ENCODE measurements around the gene RNF224. TPM values are rescaled to one million over a fixed set of nuclear protein-coding genes. Genes with fewer than 3 reads are reported as not detected.

The RNF224 gene
- polyA plus RNA-seq, 1 donor from 2014 or later, result not detected

- no peaks in the 10 kb centered on the region for H3F3A ChIP-seq (ENCODE audit: insufficient read depth, low read length, poor library complexity, severe bottlenecking)
- no peaks in the 10 kb centered on the region for H3K79me2 ChIP-seq (replicated peaks; ENCODE audit: insufficient read depth, low read length)
- H3K27ac ChIP-seq (ENCODE audit: low read length), result no peak overlapping the region
- H3K9me2 ChIP-seq (ENCODE audit: insufficient read depth, low read length), result no peaks in the 10 kb centered on the region
- no peaks in the 10 kb centered on the region for H3K36me3 ChIP-seq (ENCODE audit: insufficient read depth, low read length)
- H3K4me2 ChIP-seq (ENCODE audit: low read length), result no peak overlapping the region
- no peaks in the 10 kb centered on the region for H3K9me3 ChIP-seq (ENCODE audit: low read length)
- no peak overlapping the region for H3K9ac ChIP-seq (ENCODE audit: low read length)
- TF ChIP-seq MXI1 (conservative IDR thresholded peaks at IDR 0.05; ENCODE audit: poor library complexity, severe bottlenecking) (no peak), CTCF (IDR thresholded peaks at IDR 0.05; ENCODE audit: poor library complexity, severe bottlenecking) (no peak)
- H3K27me3 ChIP-seq (ENCODE audit: insufficient read depth, low read depth, low read length), result no peaks in the 10 kb centered on the region
- no peaks in the 10 kb centered on the region for H4K20me1 ChIP-seq (ENCODE audit: insufficient read depth)
- no peak overlapping the region for H3K4me3 ChIP-seq (ENCODE audit: low read length)
- no peak overlapping the region for H2AFZ ChIP-seq (ENCODE audit: low read depth, low read length)
Observed at GRCh38 chr9:137228968-137229896, 1.9 kb downstream of the RNF224 start.

GRCh38 chr9:137229903-137230704, 2.8 kb downstream of the RNF224 start:
- H3K9me2 ChIP-seq (ENCODE audit: insufficient read depth, low read length), result no peaks in the 10 kb centered on the region
- TF ChIP-seq SMC3 (conservative IDR thresholded peaks at IDR 0.05; ENCODE audit: poor library complexity) (no peak), TAF1 (IDR thresholded peaks at IDR 0.05; ENCODE audit: low read depth) (no peak)
- no peaks in the 10 kb centered on the region for H3K9me3 ChIP-seq (ENCODE audit: low read length)
- H3K27ac ChIP-seq (ENCODE audit: low read length), result no peak overlapping the region
- H3K79me2 ChIP-seq (replicated peaks; ENCODE audit: insufficient read depth, low read length), result no peaks in the 10 kb centered on the region
- H3K9ac ChIP-seq (ENCODE audit: low read length), result no peak overlapping the region
- no peaks in the 10 kb centered on the region for H4K20me1 ChIP-seq (ENCODE audit: insufficient read depth)
- no peaks in the 10 kb centered on the region for H3K27me3 ChIP-seq (ENCODE audit: insufficient read depth, low read depth, low read length)
- no peaks in the 10 kb centered on the region for H3F3A ChIP-seq (ENCODE audit: insufficient read depth, low read length, poor library complexity, severe bottlenecking)
- no peak overlapping the region for H3K4me2 ChIP-seq (ENCODE audit: low read length)
- H2AFZ ChIP-seq (ENCODE audit: low read depth, low read length), result no peak overlapping the region
- no peaks in the 10 kb centered on the region for H3K36me3 ChIP-seq (ENCODE audit: insufficient read depth, low read length)
- H3K4me3 ChIP-seq (ENCODE audit: low read length), result no peak overlapping the region

- no peak for TF ChIP-seq CTCF (IDR thresholded peaks at IDR 0.05; ENCODE audit: poor library complexity, severe bottlenecking)
- no peak for TF ChIP-seq EP300 (conservative IDR thresholded peaks at IDR 0.05; ENCODE audit: poor library complexity, severe bottlenecking)
Observed at GRCh38 chr9:137230705-137231371, 3.5 kb downstream of the RNF224 start, which contains the start of gene SLC34A3. TSS of gene SLC34A3 (plus strand) at chr9:137230901. CDS start at chr9:137231703, 802 bp downstream.

More at GRCh38 chr9:137230705-137231371, 3.5 kb downstream of the RNF224 start, which contains the start of gene SLC34A3:
- Histone ChIP-seq H3K9me2 (ENCODE audit: insufficient read depth, low read length) (no peaks in the 10 kb centered on the region), H4K20me1 (ENCODE audit: insufficient read depth) (no peaks in the 10 kb centered on the region), H3K36me3 (ENCODE audit: insufficient read depth, low read length) (no peaks in the 10 kb centered on the region), H3K4me3 (ENCODE audit: low read length) (no peak within 1 kb of the TSS), H3K9me3 (ENCODE audit: low read length) (no peaks in the 10 kb centered on the region), H3K27me3 (ENCODE audit: insufficient read depth, low read depth, low read length) (no peaks in the 10 kb centered on the region), H2AFZ (ENCODE audit: low read depth, low read length) (no peak within 1 kb of the TSS), H3K4me2 (ENCODE audit: low read length) (no peak within 1 kb of the TSS), H3K27ac (ENCODE audit: low read length) (no peak within 1 kb of the TSS), H3K79me2 (replicated peaks; ENCODE audit: insufficient read depth, low read length) (no peaks in the 10 kb centered on the region), H3K9ac (ENCODE audit: low read length) (no peak within 1 kb of the TSS), H3F3A (ENCODE audit: insufficient read depth, low read length, poor library complexity, severe bottlenecking) (no peaks in the 10 kb centered on the region)
